ENCODE results near the gene KCNT1.
"Not testable (repeated sequence)": the region's sequence is repeated elsewhere in the genome, so short reads cannot be mapped to it uniquely, and the experiment has no call there.

Gene KCNT1

GRCh38 chr9:135672786-135673185, 29.2 kb upstream of the KCNT1 start:
- DNase-seq (ENCODE audit: low read depth in 2 of 2) = not testable (repeated sequence)

- DNase-seq (ENCODE audit: low read depth in 2 of 2) = no peak
These were observed 28.0 kb upstream of the KCNT1 start for GRCh38 chr9:135673941-135674340.

GRCh38 chr9:135674977-135675376, 27.0 kb upstream of the KCNT1 start:
- no peak for DNase-seq (ENCODE audit: low read depth in 2 of 2)

- DNase-seq (ENCODE audit: low read depth in 2 of 2) = no peak
These were observed 25.1 kb upstream of the KCNT1 start for GRCh38 chr9:135676891-135677290.

GRCh38 chr9:135677641-135678168, 24.3 kb upstream of the KCNT1 start:
- DNase-seq (ENCODE audit: low read depth in 2 of 2) = no peak

GRCh38 chr9:135678236-135679017, 23.6 kb upstream of the KCNT1 start:
- DNase-seq (ENCODE audit: low read depth in 2 of 2) = no peak

GRCh38 chr9:135680056-135680455, 21.9 kb upstream of the KCNT1 start:
- no peak for DNase-seq (ENCODE audit: low read depth in 2 of 2)

GRCh38 chr9:135681161-135681560, 20.8 kb upstream of the KCNT1 start:
- no peak for DNase-seq (ENCODE audit: low read depth in 2 of 2)

GRCh38 chr9:135683401-135684034, 18.5 kb upstream of the KCNT1 start:
- DNase-seq (ENCODE audit: low read depth in 2 of 2) = no peak

GRCh38 chr9:135684691-135685090, 17.3 kb upstream of the KCNT1 start:
- no peak for DNase-seq (ENCODE audit: low read depth in 2 of 2)

GRCh38 chr9:135687216-135687615, 14.8 kb upstream of the KCNT1 start:
- no peak for DNase-seq (ENCODE audit: low read depth in 2 of 2)

GRCh38 chr9:135689011-135689410, 13.0 kb upstream of the KCNT1 start:
- DNase-seq (ENCODE audit: low read depth in 2 of 2) = no peak

GRCh38 chr9:135690836-135691570, 11.0 kb upstream of the KCNT1 start:
- no peak for DNase-seq (ENCODE audit: low read depth in 2 of 2)

- DNase-seq (ENCODE audit: low read depth in 2 of 2) = no peak
These were observed 9.6 kb upstream of the KCNT1 start for GRCh38 chr9:135692410-135692809.

- no peak for DNase-seq (ENCODE audit: low read depth in 2 of 2)
These were observed 8.7 kb upstream of the KCNT1 start for GRCh38 chr9:135693265-135693664.

- no peak for DNase-seq (ENCODE audit: low read depth in 2 of 2)
These were observed 8.2 kb upstream of the KCNT1 start for GRCh38 chr9:135693771-135694170.

- no peak for DNase-seq (ENCODE audit: low read depth in 2 of 2)
These were observed 7.6 kb upstream of the KCNT1 start for GRCh38 chr9:135694414-135694813.

- DNase-seq (ENCODE audit: low read depth in 2 of 2) = no peak
These were observed 6.9 kb upstream of the KCNT1 start for GRCh38 chr9:135695036-135695435.

GRCh38 chr9:135695642-135696041, 6.3 kb upstream of the KCNT1 start:
- no peak for DNase-seq (ENCODE audit: low read depth in 2 of 2)

- DNase-seq (ENCODE audit: low read depth in 2 of 2) = no peak
These were observed 5.5 kb upstream of the KCNT1 start for GRCh38 chr9:135696446-135696845.

GRCh38 chr9:135697226-135697625, 4.8 kb upstream of the KCNT1 start:
- no peak for DNase-seq (ENCODE audit: low read depth in 2 of 2)

GRCh38 chr9:135698236-135698635, 3.7 kb upstream of the KCNT1 start:
- no peak for DNase-seq (ENCODE audit: low read depth in 2 of 2)

GRCh38 chr9:135698767-135699166, 3.2 kb upstream of the KCNT1 start:
- no peak for DNase-seq (ENCODE audit: low read depth in 2 of 2)
